ENCODE measurements around the gene MED12L. TPM values are rescaled to one million over a fixed set of nuclear protein-coding genes. Genes with fewer than 3 reads are reported as not detected.

MED12L gene
- total RNA-seq, 2 experiments from 2014 or later: 12.6 to 32.7 TPM

DNA sequence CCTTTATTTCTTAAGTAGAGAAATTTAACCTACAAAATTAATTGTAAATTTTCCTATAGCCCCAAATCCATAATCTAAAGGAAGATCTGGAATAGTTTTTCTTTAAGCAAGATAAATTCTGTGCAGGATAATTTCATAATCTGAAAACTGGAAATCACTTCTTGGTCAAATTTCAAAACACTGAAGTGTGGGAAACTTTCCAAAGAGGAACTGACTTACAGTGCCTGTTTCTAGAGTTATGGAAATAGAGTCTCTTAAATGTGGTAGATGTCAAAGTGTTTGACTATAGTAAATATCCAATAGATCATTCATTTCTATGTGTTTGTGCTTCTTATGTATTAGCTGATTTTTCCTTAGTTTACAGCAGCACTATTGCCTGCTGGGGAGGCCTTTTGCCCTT lies 245.4 kb downstream of the MED12L start:
- TF ChIP-seq EZH2phosphoT487 (IDR thresholded peaks at IDR 0.05; ENCODE audit: borderline replicate concordance, low read depth, low read length): no peak
- TF ChIP-seq, protein P1, sequence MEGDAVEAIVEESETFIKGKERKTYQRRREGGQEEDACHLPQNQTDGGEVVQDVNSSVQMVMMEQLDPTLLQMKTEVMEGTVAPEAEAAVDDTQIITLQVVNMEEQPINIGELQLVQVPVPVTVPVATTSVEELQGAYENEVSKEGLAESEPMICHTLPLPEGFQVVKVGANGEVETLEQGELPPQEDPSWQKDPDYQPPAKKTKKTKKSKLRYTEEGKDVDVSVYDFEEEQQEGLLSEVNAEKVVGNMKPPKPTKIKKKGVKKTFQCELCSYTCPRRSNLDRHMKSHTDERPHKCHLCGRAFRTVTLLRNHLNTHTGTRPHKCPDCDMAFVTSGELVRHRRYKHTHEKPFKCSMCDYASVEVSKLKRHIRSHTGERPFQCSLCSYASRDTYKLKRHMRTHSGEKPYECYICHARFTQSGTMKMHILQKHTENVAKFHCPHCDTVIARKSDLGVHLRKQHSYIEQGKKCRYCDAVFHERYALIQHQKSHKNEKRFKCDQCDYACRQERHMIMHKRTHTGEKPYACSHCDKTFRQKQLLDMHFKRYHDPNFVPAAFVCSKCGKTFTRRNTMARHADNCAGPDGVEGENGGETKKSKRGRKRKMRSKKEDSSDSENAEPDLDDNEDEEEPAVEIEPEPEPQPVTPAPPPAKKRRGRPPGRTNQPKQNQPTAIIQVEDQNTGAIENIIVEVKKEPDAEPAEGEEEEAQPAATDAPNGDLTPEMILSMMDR (conservative IDR thresholded peaks at IDR 0.05; ENCODE audit: low read length): no peak
- CTCF ChIA-PET (ENCODE audit: unreplicated experiment): no interaction called here
- H3K4me2 ChIP-seq (ENCODE audit: low read length): no peak overlapping the region

DNA sequence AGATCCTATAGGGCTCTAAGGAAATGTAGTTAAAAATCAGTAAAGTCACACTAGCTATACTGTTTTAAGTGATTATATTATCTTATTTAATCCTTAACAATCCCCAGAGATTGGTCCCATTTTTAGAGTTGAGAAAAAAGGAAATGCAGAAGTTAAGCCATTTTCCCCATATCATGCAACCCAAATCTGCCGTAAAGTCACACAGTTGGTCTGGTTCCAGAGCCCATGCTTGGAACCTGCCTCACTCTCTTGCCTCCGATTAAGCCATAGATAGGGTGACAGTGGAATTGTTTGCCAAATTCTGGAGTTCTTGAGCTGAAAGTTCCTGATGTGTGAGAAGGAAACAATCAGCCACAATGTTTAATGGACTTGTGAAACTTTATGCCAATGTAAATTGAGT lies 246.2 kb downstream of the MED12L start:
- Histone ChIP-seq H3K4me2 (ENCODE audit: low read length) (no peak overlapping the region), H3K79me2 (ENCODE audit: insufficient read depth, low read depth, low read length) (no peaks in the 10 kb centered on the region), H4K20me1 (ENCODE audit: insufficient read depth, low read length) (no peaks in the 10 kb centered on the region), H3K36me3 (ENCODE audit: insufficient read depth, low read length) (no peaks in the 10 kb centered on the region), H3K27ac (ENCODE audit: low read depth, low read length, poor library complexity, severe bottlenecking) (no peak overlapping the region), H3K4me3 (ENCODE audit: low read depth, low read length, poor library complexity, severe bottlenecking) (no peak overlapping the region), H3K9me2 (ENCODE audit: insufficient read depth, low read length) (no peaks in the 10 kb centered on the region), H3K9me3 (ENCODE audit: low read length) (no peaks in the 10 kb centered on the region), H2AFZ (ENCODE audit: low read length) (no peak overlapping the region), H3K4me1 (ENCODE audit: insufficient read depth, low read length, poor library complexity, severe bottlenecking) (no peaks in the 10 kb centered on the region)
- DNase-seq (ENCODE audit: low spot score): no peak
- BruUV-seq (replicated peaks): no TSS peak
- TF ChIP-seq, protein P1 (conservative IDR thresholded peaks at IDR 0.05; ENCODE audit: low read length): no peak
- no peak for TF ChIP-seq EZH2phosphoT487 (IDR thresholded peaks at IDR 0.05; ENCODE audit: borderline replicate concordance, low read depth, low read length)
- CTCF ChIA-PET (ENCODE audit: unreplicated experiment): no interaction called here
- intact Hi-C loops (cut with micrococcal nuclease; ENCODE audit: unreplicated experiment): no loop called here
- POLR2A ChIA-PET: no interaction called here

More for the DNA sequence above, 245.4 kb downstream of the MED12L start:
- H3K9me3 ChIP-seq (ENCODE audit: low read length): no peaks in the 10 kb centered on the region
- H3K27ac ChIP-seq (ENCODE audit: low read depth, low read length, poor library complexity, severe bottlenecking): no peak overlapping the region
- no peak overlapping the region for H3K4me3 ChIP-seq (ENCODE audit: low read depth, low read length, poor library complexity, severe bottlenecking)
- intact Hi-C loops (cut with micrococcal nuclease; ENCODE audit: unreplicated experiment): no loop called here
- H2AFZ ChIP-seq (ENCODE audit: low read length): no peak overlapping the region
- DNase-seq (ENCODE audit: low spot score): no peak
- no TSS peak for BruUV-seq (replicated peaks)
- H3K9me2 ChIP-seq (ENCODE audit: insufficient read depth, low read length): no peaks in the 10 kb centered on the region
- no peaks in the 10 kb centered on the region for H3K36me3 ChIP-seq (ENCODE audit: insufficient read depth, low read length)
- no peaks in the 10 kb centered on the region for H3K4me1 ChIP-seq (ENCODE audit: insufficient read depth, low read length, poor library complexity, severe bottlenecking)
- POLR2A ChIA-PET: no interaction called here
- H4K20me1 ChIP-seq (ENCODE audit: insufficient read depth, low read length): no peaks in the 10 kb centered on the region
- no peaks in the 10 kb centered on the region for H3K79me2 ChIP-seq (ENCODE audit: insufficient read depth, low read depth, low read length)

DNA sequence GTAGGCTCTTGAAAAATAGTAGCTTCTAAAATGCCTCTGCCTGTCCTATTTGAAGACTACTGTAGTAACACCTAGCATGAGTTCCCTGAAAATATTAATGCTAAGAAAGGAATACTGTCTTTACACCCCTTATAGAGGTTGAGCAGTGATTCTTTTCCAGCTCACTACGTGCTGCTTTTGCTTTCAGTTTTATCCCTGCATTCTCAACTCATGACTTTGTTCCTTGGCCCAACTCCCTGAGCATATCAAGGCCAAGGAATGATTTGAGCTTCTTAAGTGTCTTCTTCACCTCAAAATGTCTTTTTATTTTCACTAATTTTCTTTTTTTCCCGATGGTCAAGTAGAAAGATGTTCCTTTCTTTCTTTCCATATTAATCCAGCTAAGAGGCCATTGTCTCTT lies 260.4 kb downstream of the MED12L start:
- H4K20me1 ChIP-seq (ENCODE audit: insufficient read depth, low read length): no peaks in the 10 kb centered on the region
- POLR2A ChIA-PET: interaction anchor here (0.7 to 1.0 kb wide), 3 partner anchors 13 to 258 kb away, joined by 3 to 5 read pairs (median 3); no protein-coding TSS in a partner anchor
- no peaks in the 10 kb centered on the region for H3K9me2 ChIP-seq (ENCODE audit: insufficient read depth, low read length)
- intact Hi-C loops (cut with micrococcal nuclease; ENCODE audit: unreplicated experiment): no loop called here
- H3K4me3 ChIP-seq (ENCODE audit: low read depth, low read length, poor library complexity, severe bottlenecking): no peak overlapping the region
- no peak overlapping the region for H3K27ac ChIP-seq (ENCODE audit: low read depth, low read length, poor library complexity, severe bottlenecking)
- H3K79me2 ChIP-seq (ENCODE audit: insufficient read depth, low read depth, low read length): no peaks in the 10 kb centered on the region
- BruUV-seq (replicated peaks): no TSS peak
- no peak overlapping the region for H3K4me2 ChIP-seq (ENCODE audit: low read length)
- CTCF ChIA-PET (ENCODE audit: unreplicated experiment): no interaction called here
- DNase-seq (ENCODE audit: low spot score): no peak
- no peaks in the 10 kb centered on the region for H3K4me1 ChIP-seq (ENCODE audit: insufficient read depth, low read length, poor library complexity, severe bottlenecking)
- H2AFZ ChIP-seq (ENCODE audit: low read length): no peak overlapping the region
- no peaks in the 10 kb centered on the region for H3K9me3 ChIP-seq (ENCODE audit: low read length)
- TF ChIP-seq EZH2phosphoT487 (IDR thresholded peaks at IDR 0.05; ENCODE audit: borderline replicate concordance, low read depth, low read length): no peak
- TF ChIP-seq, protein P1 (conservative IDR thresholded peaks at IDR 0.05; ENCODE audit: low read length): no peak
- H3K36me3 ChIP-seq (ENCODE audit: insufficient read depth, low read length): no peaks in the 10 kb centered on the region

Data from OCI-LY7 (cell line).